Endodermal cell (in vitro differentiated cells): ENCODE data around the gene BTN2A1. TPM values are rescaled to one million over a fixed set of nuclear protein-coding genes. Genes with fewer than 3 reads are reported as not detected.

Source experiments
- DNase-seq: peaks from one replicate; pipeline ENCODE4 v3.0.0-alpha.2; 2017
- H3K27ac ChIP-seq: 2 replicates; pipeline ENCODE4 v1.5.1; 2013; ENCODE audit warnings: mild to moderate bottlenecking, low read depth, low read length, moderate library complexity
- H3K27me3 ChIP-seq: 2 replicates; pipeline ENCODE4 v1.6.1; 2013; ENCODE audit warnings: mild to moderate bottlenecking, low read length, moderate library complexity; ENCODE audit not compliant: insufficient read depth, control insufficient read depth, poor library complexity, severe bottlenecking
- H3K36me3 ChIP-seq: 2 replicates; pipeline ENCODE4 v1.7.0; 2013; ENCODE audit warnings: mild to moderate bottlenecking, low read length, moderate library complexity; ENCODE audit not compliant: control insufficient read depth, insufficient read depth
- H3K4me1 ChIP-seq: one replicate; pipeline ENCODE4 v1.7.0; 2013; ENCODE audit warnings: low read length; ENCODE audit not compliant: control insufficient read depth, insufficient read depth
- H3K4me3 ChIP-seq: 2 replicates; pipeline ENCODE4 v1.5.1; 2013; ENCODE audit warnings: mild to moderate bottlenecking, low read length, moderate library complexity
- H3K9ac ChIP-seq: 2 replicates; pipeline ENCODE4 v1.6.1; 2013; ENCODE audit warnings: mild to moderate bottlenecking, low read length, moderate library complexity; ENCODE audit not compliant: poor library complexity, severe bottlenecking; ENCODE audit errors: extremely low read depth
- H3K9me3 ChIP-seq: 2 replicates; pipeline ENCODE4 v1.6.1; 2013; ENCODE audit warnings: mild to moderate bottlenecking, low read length, moderate library complexity; ENCODE audit not compliant: control insufficient read depth
- H3K27ac Mint-ChIP-seq: 2 replicates; pipeline ENCODE4 v1.8.0; 2020; ENCODE audit warnings: mixed read lengths
- H3K27me3 Mint-ChIP-seq: 2 replicates; pipeline ENCODE4 v1.8.0; 2021; ENCODE audit warnings: mild to moderate bottlenecking, mixed read lengths; ENCODE audit not compliant: insufficient read depth
- H3K36me3 Mint-ChIP-seq: 2 replicates; pipeline ENCODE4 v1.8.0; 2020; ENCODE audit warnings: low read depth, mixed read lengths
- H3K4me1 Mint-ChIP-seq: 2 replicates; pipeline ENCODE4 v1.8.0; 2020; ENCODE audit warnings: mixed read lengths
- H3K4me3 Mint-ChIP-seq: 2 replicates; pipeline ENCODE4 v1.8.0; 2020; ENCODE audit warnings: mild to moderate bottlenecking, moderate library complexity, mixed read lengths
- H3K9me3 Mint-ChIP-seq: 2 replicates; pipeline ENCODE4 v1.8.0; 2020; ENCODE audit warnings: mild to moderate bottlenecking, mixed read lengths
- WGBS, 2 experiments: methylation state at CpG; one replicate each; pipeline versions ENCODE4 v1.1.5 to v1.1.7; 2013; ENCODE audit warnings: missing lambda C conversion rate in 2 of 2, mixed read lengths in 1 of 2; ENCODE audit not compliant: insufficient coverage in 1 of 2, insufficient read length in 1 of 2; 5-methylcytosine and 5-hydroxymethylcytosine counted together
- total RNA-seq, 2 donors: library from RNA; stranded (reverse); fragmentation: NEBNext Ultra II Directional in 1 of 2; extraction: Animal tissue kit (Norgen Biotek cat#: 25700) in 1 of 2; gene quantifications; 2 replicates in 1 of 2; 3 replicates in 1 of 2; pipeline ENCODE4 v1.2.1, GENCODE V29; 2021
- TF ChIP-seq, protein P1 (sequence below): fragments of 200-600 bp; sonication (generic); conservative IDR thresholded peaks from 2 replicates; pipeline ENCODE4 v1.5.0; 2021; ENCODE audit warnings: antibody characterized with exemption, mild to moderate bottlenecking

Gene BTN2A1
- total RNA-seq, 2 donors from 2014 or later = 15.0 to 18.7 TPM

GRCh38 chr6:26464014-26464413, 6.3 kb downstream of the BTN2A1 start:
- H3K36me3 Mint-ChIP-seq = peaks cover 90% of the 10 kb centered on the region
- H3K27me3 ChIP-seq = no peaks in the 10 kb centered on the region
- H3K36me3 ChIP-seq = peaks cover 76% of the 10 kb centered on the region
- H3K27ac ChIP-seq = no peak overlapping the region
- no peak for DNase-seq
- WGBS, 2 experiments = 95 to 100% methylated on average over 1 to 4 of the region's 4 CpGs
- TF ChIP-seq, protein P1, sequence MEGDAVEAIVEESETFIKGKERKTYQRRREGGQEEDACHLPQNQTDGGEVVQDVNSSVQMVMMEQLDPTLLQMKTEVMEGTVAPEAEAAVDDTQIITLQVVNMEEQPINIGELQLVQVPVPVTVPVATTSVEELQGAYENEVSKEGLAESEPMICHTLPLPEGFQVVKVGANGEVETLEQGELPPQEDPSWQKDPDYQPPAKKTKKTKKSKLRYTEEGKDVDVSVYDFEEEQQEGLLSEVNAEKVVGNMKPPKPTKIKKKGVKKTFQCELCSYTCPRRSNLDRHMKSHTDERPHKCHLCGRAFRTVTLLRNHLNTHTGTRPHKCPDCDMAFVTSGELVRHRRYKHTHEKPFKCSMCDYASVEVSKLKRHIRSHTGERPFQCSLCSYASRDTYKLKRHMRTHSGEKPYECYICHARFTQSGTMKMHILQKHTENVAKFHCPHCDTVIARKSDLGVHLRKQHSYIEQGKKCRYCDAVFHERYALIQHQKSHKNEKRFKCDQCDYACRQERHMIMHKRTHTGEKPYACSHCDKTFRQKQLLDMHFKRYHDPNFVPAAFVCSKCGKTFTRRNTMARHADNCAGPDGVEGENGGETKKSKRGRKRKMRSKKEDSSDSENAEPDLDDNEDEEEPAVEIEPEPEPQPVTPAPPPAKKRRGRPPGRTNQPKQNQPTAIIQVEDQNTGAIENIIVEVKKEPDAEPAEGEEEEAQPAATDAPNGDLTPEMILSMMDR = no peak
- no peak overlapping the region for H3K9ac ChIP-seq
- H3K9me3 ChIP-seq = no peaks in the 10 kb centered on the region
- no peak overlapping the region for H3K4me3 Mint-ChIP-seq
- H3K4me3 ChIP-seq = no peak overlapping the region
- H3K9me3 Mint-ChIP-seq = no peaks in the 10 kb centered on the region
- H3K4me1 Mint-ChIP-seq = peaks cover 6% of the 10 kb centered on the region
- no peak overlapping the region for H3K27ac Mint-ChIP-seq
- no peaks in the 10 kb centered on the region for H3K27me3 Mint-ChIP-seq
- no peaks in the 10 kb centered on the region for H3K4me1 ChIP-seq

DNA sequence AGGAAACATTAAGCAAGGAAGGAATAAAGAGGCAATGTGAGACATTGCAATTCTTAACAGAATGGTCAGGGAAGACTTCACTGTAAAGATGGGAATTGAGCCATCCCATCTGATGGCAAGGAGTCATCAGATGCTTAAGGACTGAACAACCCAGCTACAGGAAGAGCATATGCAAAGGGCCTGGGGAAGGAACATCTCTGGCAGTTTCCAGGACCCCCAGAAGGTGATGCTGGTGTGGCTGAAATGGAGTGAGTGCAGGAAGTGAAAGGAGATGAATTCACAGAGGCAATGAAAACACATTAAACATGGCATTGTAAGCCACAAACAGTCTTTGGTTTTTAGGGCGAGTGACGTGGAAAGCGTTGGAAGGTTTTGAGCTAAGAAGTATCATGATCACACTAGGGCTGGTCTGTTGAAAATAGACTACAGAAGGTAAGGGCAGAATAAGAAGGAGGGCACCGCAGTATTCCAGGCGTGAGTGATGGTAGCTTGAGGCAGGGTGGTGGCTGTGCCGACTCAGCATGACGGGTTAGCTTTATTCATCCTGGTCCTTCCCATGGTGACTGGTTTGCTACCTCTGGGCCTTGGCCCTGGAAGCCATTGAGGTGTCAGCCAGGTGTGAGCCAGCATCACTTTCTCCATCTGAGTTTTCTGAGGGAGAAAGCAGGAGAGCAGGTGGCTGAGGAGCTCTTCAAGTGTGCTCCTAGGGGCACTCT, 6.8 kb downstream of the BTN2A1 start:
- no peaks in the 10 kb centered on the region for H3K27me3 Mint-ChIP-seq
- Histone ChIP-seq H3K9me3 (no peaks in the 10 kb centered on the region), H3K36me3 (peaks cover 80% of the 10 kb centered on the region), H3K9ac (no peak overlapping the region), H3K4me1 (no peaks in the 10 kb centered on the region), H3K4me3 (no peak overlapping the region), H3K27ac (no peak overlapping the region), H3K27me3 (no peaks in the 10 kb centered on the region)
- 97% methylated on average over 5 to 7 of the region's 7 CpGs for WGBS, 2 experiments
- peaks cover 87% of the 10 kb centered on the region for H3K36me3 Mint-ChIP-seq
- H3K27ac Mint-ChIP-seq = no peak overlapping the region
- peaks cover 2% of the 10 kb centered on the region for H3K4me1 Mint-ChIP-seq
- TF ChIP-seq, protein P1 = no peak
- H3K4me3 Mint-ChIP-seq = no peak overlapping the region
- H3K9me3 Mint-ChIP-seq = no peaks in the 10 kb centered on the region
- DNase-seq = no peak

DNA sequence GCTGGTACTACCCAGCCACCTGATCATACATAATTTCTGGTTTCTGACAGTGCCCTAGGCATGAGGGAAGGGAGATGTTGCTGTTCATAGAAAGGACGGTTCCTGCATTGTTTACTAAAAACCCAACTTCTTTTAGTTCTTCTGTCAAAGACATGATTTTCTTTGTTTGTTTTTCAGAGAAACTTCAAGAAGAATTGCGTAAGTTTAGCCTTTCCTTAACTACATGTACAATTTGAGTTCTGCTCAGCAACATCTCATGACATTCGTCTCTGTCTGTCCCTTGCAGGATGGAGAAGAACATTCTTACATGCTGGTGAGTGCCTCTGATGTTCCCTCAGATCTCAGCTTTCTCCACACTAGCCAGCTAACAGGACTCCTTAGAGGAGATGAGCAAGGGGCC, 8.0 kb downstream of the BTN2A1 start:
- no peaks in the 10 kb centered on the region for H3K9me3 ChIP-seq
- TF ChIP-seq, protein P1 = no peak
- no peaks in the 10 kb centered on the region for H3K4me1 ChIP-seq
- H3K4me1 Mint-ChIP-seq = peaks cover 2% of the 10 kb centered on the region
- no peak overlapping the region for H3K27ac Mint-ChIP-seq
- DNase-seq = no peak
- H3K36me3 ChIP-seq = peaks cover 77% of the 10 kb centered on the region
- H3K9ac ChIP-seq = no peak overlapping the region
- no peak overlapping the region for H3K4me3 Mint-ChIP-seq
- peaks cover 75% of the 10 kb centered on the region for H3K36me3 Mint-ChIP-seq
- H3K4me3 ChIP-seq = no peak overlapping the region
- H3K27ac ChIP-seq = no peak overlapping the region
- H3K27me3 ChIP-seq = no peaks in the 10 kb centered on the region
- 92 to 93% methylated on average over 3 of the region's 3 CpGs for WGBS, 2 experiments
- no peaks in the 10 kb centered on the region for H3K27me3 Mint-ChIP-seq
- no peaks in the 10 kb centered on the region for H3K9me3 Mint-ChIP-seq
